Cardiac muscle cell (in vitro differentiated cells and primary cell): ENCODE measurements around the gene HOXA2. TPM values are rescaled to one million over a fixed set of nuclear protein-coding genes. Genes with fewer than 3 reads are reported as not detected.

Experiments used
- DNase-seq, 2 donors: peaks; one replicate each; pipeline versions ENCODE4 v3.0.0 to v3.0.0-alpha.2; 2010 to 2017; ENCODE audit warnings: low read depth in 1 of 2, low spot score in 1 of 2
- H3K27ac ChIP-seq: fragments of 200-600 bp; sonication (generic); 2 replicates; pipeline ENCODE4 v1.5.1; 2016
- H3K27me3 ChIP-seq: fragments of 200-600 bp; sonication (generic); 2 replicates; pipeline ENCODE4 v1.6.0; 2016; ENCODE audit warnings: control low read depth
- H3K36me3 ChIP-seq: fragments of 200-600 bp; sonication (generic); 2 replicates; pipeline ENCODE4 v1.5.1; 2016; ENCODE audit warnings: control low read depth
- H3K4me1 ChIP-seq: fragments of 200-600 bp; sonication (generic); 2 replicates; pipeline ENCODE4 v1.8.1; 2017; ENCODE audit warnings: low read depth, mild to moderate bottlenecking, mixed run types
- H3K4me3 ChIP-seq: fragments of 200-600 bp; sonication (generic); 2 replicates; pipeline ENCODE4 v1.5.1; 2016; ENCODE audit warnings: mild to moderate bottlenecking
- H3K9me3 ChIP-seq: fragments of 200-600 bp; sonication (generic); 2 replicates; pipeline ENCODE4 v1.5.1; 2017; ENCODE audit warnings: low read depth, mild to moderate bottlenecking, control low read depth
- CTCF ChIP-seq: IDR thresholded peaks from 2 replicates; pipeline ENCODE4 v1.5.1; 2012; ENCODE audit warnings: low read depth, mild to moderate bottlenecking, low read length
- polyA plus RNA-seq: library from polyadenylated mRNA; unstranded; fragments of >200 nt; fragmentation: Nextera tagmentation; extraction: Ambion mirVana; gene quantifications from 2 replicates; pipeline ENCODE4 v1.2.1, GENCODE V29; 2016
- total RNA-seq: library from RNA; depleted of rRNA; stranded (reverse); fragments of >200 nt; gene quantifications from 2 replicates; pipeline ENCODE4 v1.2.3, GENCODE V29; 2016

HOXA2 gene
- total and polyA plus RNA-seq, 2 experiments from 2014 or later = 0.12 to 0.27 TPM

GRCh38 chr7:27138472-27138871 lies 36.0 kb upstream of the HOXA2 start:
- Histone ChIP-seq H3K4me1 (peaks cover 4% of the 10 kb centered on the region), H3K27me3 (peaks cover 100% of the 10 kb centered on the region), H3K27ac (no peak overlapping the region), H3K9me3 (no peaks in the 10 kb centered on the region), H3K4me3 (no peak overlapping the region), H3K36me3 (no peaks in the 10 kb centered on the region)
- no peak for DNase-seq
- TF ChIP-seq CTCF = no peak

GRCh38 chr7:27137640-27138315 lies 35.3 kb upstream of the HOXA2 start:
- Histone ChIP-seq H3K9me3 (no peaks in the 10 kb centered on the region), H3K27me3 (peaks cover 100% of the 10 kb centered on the region), H3K27ac (no peak overlapping the region), H3K4me1 (peaks cover 4% of the 10 kb centered on the region), H3K36me3 (no peaks in the 10 kb centered on the region), H3K4me3 (no peak overlapping the region)
- no peak for DNase-seq
- no peak for TF ChIP-seq CTCF

- Histone ChIP-seq H3K27ac (no peak overlapping the region), H3K9me3 (no peaks in the 10 kb centered on the region), H3K27me3 (peaks cover 100% of the 10 kb centered on the region), H3K4me3 (no peak overlapping the region), H3K4me1 (peaks cover 1% of the 10 kb centered on the region), H3K36me3 (no peaks in the 10 kb centered on the region)
- TF ChIP-seq CTCF = no peak
- peak in 1 of 2 donors; percentile 41 for DNase-seq
These were observed 31.9 kb upstream of the HOXA2 start for GRCh38 chr7:27134392-27134791.

GRCh38 chr7:27133409-27134231 lies 31.1 kb upstream of the HOXA2 start:
- no peaks in the 10 kb centered on the region for H3K4me1 ChIP-seq
- no peak for DNase-seq
- H3K4me3 ChIP-seq = no peak overlapping the region
- H3K27me3 ChIP-seq = peaks cover 100% of the 10 kb centered on the region
- no peak overlapping the region for H3K27ac ChIP-seq
- H3K36me3 ChIP-seq = no peaks in the 10 kb centered on the region
- no peaks in the 10 kb centered on the region for H3K9me3 ChIP-seq
- TF ChIP-seq CTCF = no peak

- Histone ChIP-seq H3K4me1 (no peaks in the 10 kb centered on the region), H3K27me3 (peaks cover 100% of the 10 kb centered on the region), H3K9me3 (no peaks in the 10 kb centered on the region), H3K36me3 (no peaks in the 10 kb centered on the region), H3K4me3 (no peak overlapping the region), H3K27ac (no peak overlapping the region)
- DNase-seq = no peak
- TF ChIP-seq CTCF = no peak
These were observed 30.5 kb upstream of the HOXA2 start for GRCh38 chr7:27132978-27133377.
